BLaER1 (cell line): Measurements from ENCODE around the gene FBH1.

ENCODE experiments used
- H3K27ac ChIP-seq: shearing (Covaris generic); formaldehyde crosslinking; 2 replicates; pipeline ENCODE4 v1.8.1; 2022
- H3K27me3 ChIP-seq: shearing (Covaris generic); formaldehyde crosslinking; 2 replicates; pipeline ENCODE4 v1.8.1; 2022
- H3K36me3 ChIP-seq: shearing (Covaris generic); formaldehyde crosslinking; 2 replicates; pipeline ENCODE4 v1.8.1; 2022
- H3K4me1 ChIP-seq: shearing (Covaris generic); formaldehyde crosslinking; 2 replicates; pipeline ENCODE4 v1.8.1; 2022
- H3K4me2 ChIP-seq: shearing (Covaris generic); formaldehyde crosslinking; 2 replicates; pipeline ENCODE4 v1.8.1; 2022
- H3K4me3 ChIP-seq: shearing (Covaris generic); formaldehyde crosslinking; 2 replicates; pipeline ENCODE4 v1.8.1; 2022
- H3K9ac ChIP-seq: shearing (Covaris generic); formaldehyde crosslinking; 2 replicates; pipeline ENCODE4 v1.8.1; 2022
- H3K9me3 ChIP-seq: shearing (Covaris generic); formaldehyde crosslinking; 2 replicates; pipeline ENCODE4 v1.8.1; 2022
- H4K20me1 ChIP-seq: shearing (Covaris generic); formaldehyde crosslinking; 2 replicates; pipeline ENCODE4 v1.8.1; 2022
- Cebpa-rat ChIP-seq: shearing (Covaris generic); IDR thresholded peaks from 2 replicates; pipeline ENCODE4 v1.8.1; 2022

Gene FBH1

DNA sequence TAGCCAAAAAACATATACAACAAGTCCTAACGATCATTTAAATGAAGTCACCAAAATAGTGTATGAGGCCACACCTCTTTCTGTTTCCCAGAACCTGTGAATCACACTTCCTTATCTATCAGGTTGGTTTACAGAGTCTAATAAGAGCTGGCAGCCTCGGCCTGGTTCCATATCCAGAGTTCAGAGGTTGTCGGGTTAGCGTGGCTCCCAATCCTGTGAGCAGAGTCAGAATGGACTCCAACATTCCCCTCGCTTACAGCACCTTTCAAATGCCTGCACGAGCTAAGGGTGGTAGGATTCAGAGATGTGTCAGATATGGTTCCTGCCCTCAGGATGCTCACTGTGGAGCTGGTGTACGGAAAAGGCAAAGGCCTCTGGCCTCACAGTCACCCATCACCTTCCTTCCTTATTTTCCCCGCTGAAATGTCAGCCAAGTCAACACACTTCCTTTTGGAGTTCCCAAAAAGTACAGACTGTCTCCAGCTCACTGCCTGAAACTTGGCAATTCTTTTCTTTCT lies 81.3 kb downstream of the FBH1 start:
- Histone ChIP-seq H3K27me3 (no peaks in the 10 kb centered on the region), H3K36me3 (no peaks in the 10 kb centered on the region), H3K9ac (no peak overlapping the region), H3K9me3 (no peaks in the 10 kb centered on the region), H3K4me2 (no peak overlapping the region), H4K20me1 (no peaks in the 10 kb centered on the region), H3K27ac (no peak overlapping the region), H3K4me3 (no peak overlapping the region), H3K4me1 (peaks cover 9% of the 10 kb centered on the region; the same call in 1 of the 2 replicates)
- TF ChIP-seq Cebpa-rat: no peak

DNA sequence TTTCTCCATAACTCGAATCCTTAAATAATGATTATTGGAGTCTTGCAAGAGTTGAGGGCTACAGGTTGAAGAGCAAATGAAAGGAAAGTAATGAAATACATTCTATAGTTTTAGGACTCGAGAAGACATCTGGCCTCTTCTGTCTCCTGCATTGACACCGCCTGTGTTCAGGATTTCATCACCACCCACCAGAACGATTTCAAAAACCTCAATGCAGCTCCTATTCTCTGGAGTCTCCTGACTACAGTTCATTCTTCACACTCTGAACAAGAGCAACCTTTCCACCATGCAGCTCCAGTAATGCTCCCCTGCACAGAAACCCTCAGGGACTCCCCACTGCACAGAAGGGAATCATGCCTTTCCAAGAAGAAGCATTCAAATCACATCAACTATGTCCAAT lies 81.8 kb downstream of the FBH1 start:
- H3K4me2 ChIP-seq: no peak overlapping the region
- H3K27me3 ChIP-seq: no peaks in the 10 kb centered on the region
- H3K9ac ChIP-seq: no peak overlapping the region

DNA sequence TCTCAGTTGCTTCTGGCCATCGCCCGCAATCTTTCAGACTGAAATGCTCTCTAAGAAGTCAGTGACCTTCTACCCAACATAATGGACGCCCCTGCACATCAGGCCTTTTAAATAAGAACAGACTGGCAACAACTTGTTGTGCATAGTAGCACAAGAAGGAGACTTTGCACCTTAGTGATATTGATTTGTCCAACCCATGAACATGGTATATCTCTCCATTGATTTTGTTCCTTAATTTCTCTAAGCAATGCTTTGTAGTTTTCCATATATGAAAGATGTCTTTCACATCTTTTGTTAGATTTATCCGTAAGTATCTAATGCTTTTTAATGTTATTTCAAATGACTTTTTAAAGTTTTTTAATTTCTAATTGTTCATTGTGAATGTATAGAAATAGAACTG lies 83.0 kb downstream of the FBH1 start:
- Histone ChIP-seq H3K27ac (no peak overlapping the region), H3K4me2 (no peak overlapping the region), H3K4me1 (peaks cover 11% of the 10 kb centered on the region), H3K27me3 (no peaks in the 10 kb centered on the region), H3K9ac (no peak overlapping the region), H3K4me3 (no peak overlapping the region), H3K9me3 (no peaks in the 10 kb centered on the region), H4K20me1 (no peaks in the 10 kb centered on the region), H3K36me3 (no peaks in the 10 kb centered on the region)
- TF ChIP-seq Cebpa-rat: no peak

More for the DNA sequence above, 81.8 kb downstream of the FBH1 start:
- no peak for TF ChIP-seq Cebpa-rat
- no peak overlapping the region for H3K27ac ChIP-seq
- peaks cover 10% of the 10 kb centered on the region; the same call in 1 of the 2 replicates for H3K4me1 ChIP-seq
- H3K9me3 ChIP-seq: no peaks in the 10 kb centered on the region
- H3K4me3 ChIP-seq: no peak overlapping the region
- no peaks in the 10 kb centered on the region for H3K36me3 ChIP-seq
- no peaks in the 10 kb centered on the region for H4K20me1 ChIP-seq

DNA sequence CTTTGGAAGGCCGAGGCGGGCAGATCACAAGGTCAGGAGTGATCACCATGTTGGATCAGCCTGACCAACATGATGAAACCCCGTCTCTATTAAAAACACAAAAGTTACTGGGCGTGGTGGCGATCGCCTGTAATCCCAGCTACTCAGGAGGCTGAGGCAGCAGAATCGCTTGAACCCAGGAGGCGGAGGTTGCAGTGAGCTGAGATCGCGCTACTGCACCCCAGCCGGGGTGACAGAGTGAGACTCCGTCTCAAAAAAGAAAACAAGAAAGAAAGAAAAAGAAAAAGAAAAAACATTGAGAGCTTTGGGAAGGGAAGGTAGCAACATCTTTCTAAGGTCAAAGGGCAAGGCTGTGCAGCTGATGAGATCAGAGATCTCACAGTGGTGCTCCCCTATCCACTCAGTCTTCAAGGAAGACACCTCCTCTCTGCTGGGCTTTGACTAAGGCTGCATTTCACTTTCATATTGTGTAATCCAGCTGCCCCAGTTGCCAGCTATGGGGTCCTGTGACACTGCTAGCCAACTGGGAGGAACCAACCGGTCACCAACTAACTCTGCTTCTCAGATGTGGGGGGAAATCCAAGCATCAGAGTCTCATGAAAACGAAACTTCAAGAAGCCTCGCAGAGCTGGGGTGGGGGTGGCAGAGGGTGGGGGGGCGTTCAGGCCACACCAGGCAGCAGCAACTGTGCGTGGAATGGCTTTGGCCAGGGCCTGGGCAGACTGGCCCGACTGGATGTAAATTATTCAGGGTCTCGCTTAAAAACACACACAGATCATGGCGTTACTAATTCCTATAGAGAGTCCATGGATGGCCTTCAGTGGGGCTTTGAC lies 85.8 kb downstream of the FBH1 start:
- Histone ChIP-seq H3K9ac (peak overlapping the region; percentile 83; the same call in 1 of the 2 replicates), H3K36me3 (no peaks in the 10 kb centered on the region), H3K4me2 (peak overlapping the region; percentile 95), H3K27me3 (no peaks in the 10 kb centered on the region), H3K27ac (no peak overlapping the region), H3K4me3 (peak overlapping the region; percentile 83), H3K9me3 (no peaks in the 10 kb centered on the region), H3K4me1 (peaks cover 16% of the 10 kb centered on the region), H4K20me1 (no peaks in the 10 kb centered on the region)
- TF ChIP-seq Cebpa-rat: peak; percentile 71; the same call in 1 of the 2 replicates

DNA sequence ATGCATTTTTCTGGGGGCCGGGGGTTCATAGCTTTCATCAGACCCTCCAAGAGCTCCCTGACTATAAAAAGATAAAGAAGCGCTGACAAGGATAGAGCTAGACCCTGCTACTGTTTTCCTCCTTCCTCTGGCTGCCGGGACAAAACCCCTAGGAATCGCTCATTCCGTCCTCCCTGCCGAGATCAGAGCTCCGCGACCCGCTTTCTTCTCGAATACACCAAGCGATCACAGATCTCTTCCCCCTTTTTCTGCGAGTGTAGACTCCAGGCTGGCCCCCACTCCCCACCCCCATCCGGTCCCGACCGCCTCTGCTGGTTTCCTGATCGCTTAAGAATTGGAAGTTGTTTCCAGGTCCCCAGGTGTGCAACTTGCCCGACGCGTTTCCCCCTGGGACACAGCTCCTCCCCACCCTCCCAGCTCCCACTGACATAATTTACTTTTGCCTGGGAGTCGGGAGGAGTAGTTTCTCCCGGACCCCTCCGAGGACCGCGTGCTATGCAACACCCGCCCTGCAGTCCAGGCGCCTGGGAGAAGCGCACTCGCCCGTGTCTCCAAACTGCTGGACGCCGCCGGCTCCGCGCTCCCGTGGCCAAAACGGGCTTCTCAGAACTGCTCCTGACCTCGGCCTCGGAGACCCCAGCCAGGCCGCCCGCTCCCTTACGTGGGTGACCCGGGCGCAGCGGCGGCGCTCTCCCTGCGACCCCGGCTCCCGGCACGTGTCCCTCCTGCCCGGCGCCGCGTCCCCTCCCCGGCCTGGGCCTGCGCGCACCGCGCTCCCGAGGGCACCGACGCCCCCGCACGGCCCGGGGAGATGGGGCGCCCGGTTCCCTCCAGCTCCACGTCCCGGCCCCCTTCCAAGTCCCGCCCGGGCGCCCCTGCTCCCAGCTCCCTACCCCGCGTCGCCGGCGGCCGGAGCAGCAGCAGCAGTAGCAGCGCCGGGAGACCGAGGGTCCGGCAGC lies 86.7 kb downstream of the FBH1 start:
- peaks cover 16% of the 10 kb centered on the region for H3K4me1 ChIP-seq
- H3K9ac ChIP-seq: peak overlapping the region; percentile 83
- H3K36me3 ChIP-seq: no peaks in the 10 kb centered on the region
- no peak for TF ChIP-seq Cebpa-rat
- H3K4me3 ChIP-seq: peak overlapping the region; percentile 83
- no peaks in the 10 kb centered on the region for H3K27me3 ChIP-seq
- H3K27ac ChIP-seq: peak overlapping the region; percentile 84
- no peaks in the 10 kb centered on the region for H4K20me1 ChIP-seq
- peak overlapping the region; percentile 95 for H3K4me2 ChIP-seq
- no peaks in the 10 kb centered on the region for H3K9me3 ChIP-seq

DNA sequence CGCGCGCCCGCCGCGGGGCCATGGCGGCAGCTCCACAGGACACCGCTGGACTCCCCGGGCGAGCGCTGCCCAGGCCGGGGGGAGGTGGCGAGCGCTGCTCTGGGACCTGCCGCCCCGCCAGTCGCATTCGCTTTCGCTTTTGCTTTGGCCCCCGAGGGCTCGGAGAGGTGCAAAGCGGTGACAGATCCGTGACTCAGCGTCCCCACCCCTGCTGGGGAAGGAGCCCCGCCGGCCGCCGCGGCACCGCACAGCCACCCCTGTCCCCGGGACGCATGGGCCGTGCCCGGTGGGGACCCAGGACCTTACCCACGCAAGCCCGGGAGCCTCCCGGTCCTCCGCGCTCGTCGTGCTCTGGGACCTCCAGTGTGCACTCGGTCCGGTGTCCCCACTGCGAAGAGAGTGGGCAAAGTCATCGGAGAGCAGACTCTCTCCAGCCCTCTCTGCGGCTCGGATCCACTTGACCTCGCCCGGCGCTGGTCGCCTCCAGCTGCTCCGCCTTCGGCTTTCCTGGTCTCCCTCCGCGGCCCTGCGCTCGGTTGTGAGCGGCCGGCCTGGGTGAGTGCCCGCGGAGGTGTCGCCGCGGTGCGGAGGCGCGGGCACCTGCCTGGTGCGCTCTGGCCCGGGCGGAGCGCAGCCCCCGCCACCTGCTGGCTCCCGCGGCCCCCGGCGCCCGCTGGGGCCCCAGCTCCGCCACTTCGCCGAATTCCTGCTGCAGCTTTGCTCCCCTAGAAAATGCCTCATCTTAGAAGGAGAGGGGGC lies 87.6 kb downstream of the FBH1 start, which contains the start of gene IL15RA:
TSS of gene IL15RA (minus strand) at position 73 of the 759 bp plus-strand sequence. CDS start at position 22, 51 bp downstream.
- peak within 1 kb of the TSS; percentile 83 for H3K4me3 ChIP-seq
- peak within 1 kb of the TSS; percentile 83 for H3K9ac ChIP-seq
- peak within 1 kb of the TSS; percentile 95 for H3K4me2 ChIP-seq
- peak within 1 kb of the TSS; percentile 84 for H3K27ac ChIP-seq
- no peak for TF ChIP-seq Cebpa-rat
- no peaks in the 10 kb centered on the region for H3K9me3 ChIP-seq
- no peaks in the 10 kb centered on the region for H3K27me3 ChIP-seq
- H3K4me1 ChIP-seq: peaks cover 16% of the 10 kb centered on the region
- no peaks in the 10 kb centered on the region for H3K36me3 ChIP-seq
- no peaks in the 10 kb centered on the region for H4K20me1 ChIP-seq

DNA sequence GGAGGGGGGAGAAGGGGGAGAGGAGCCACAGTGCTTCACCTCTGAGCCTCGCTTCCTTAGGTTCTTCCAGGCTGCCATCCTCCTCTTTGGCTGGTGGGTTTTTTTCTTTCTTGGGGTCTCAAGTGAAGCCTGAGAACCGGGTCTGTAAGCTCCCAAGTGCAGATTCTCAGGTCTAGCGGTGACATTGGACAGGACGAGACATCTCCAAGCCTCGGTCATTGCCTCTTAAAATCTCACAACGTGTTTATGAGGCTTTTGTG lies 88.1 kb downstream of the FBH1 start:
- peak overlapping the region; percentile 95 for H3K4me2 ChIP-seq
- TF ChIP-seq Cebpa-rat: no peak
- peak overlapping the region; percentile 83; the same call in 1 of the 2 replicates for H3K9ac ChIP-seq
- peaks cover 16% of the 10 kb centered on the region for H3K4me1 ChIP-seq
- no peaks in the 10 kb centered on the region for H3K27me3 ChIP-seq
- no peaks in the 10 kb centered on the region for H3K36me3 ChIP-seq
- no peak overlapping the region for H3K27ac ChIP-seq
- no peaks in the 10 kb centered on the region for H3K9me3 ChIP-seq
- no peaks in the 10 kb centered on the region for H4K20me1 ChIP-seq
- H3K4me3 ChIP-seq: peak overlapping the region; percentile 83

DNA sequence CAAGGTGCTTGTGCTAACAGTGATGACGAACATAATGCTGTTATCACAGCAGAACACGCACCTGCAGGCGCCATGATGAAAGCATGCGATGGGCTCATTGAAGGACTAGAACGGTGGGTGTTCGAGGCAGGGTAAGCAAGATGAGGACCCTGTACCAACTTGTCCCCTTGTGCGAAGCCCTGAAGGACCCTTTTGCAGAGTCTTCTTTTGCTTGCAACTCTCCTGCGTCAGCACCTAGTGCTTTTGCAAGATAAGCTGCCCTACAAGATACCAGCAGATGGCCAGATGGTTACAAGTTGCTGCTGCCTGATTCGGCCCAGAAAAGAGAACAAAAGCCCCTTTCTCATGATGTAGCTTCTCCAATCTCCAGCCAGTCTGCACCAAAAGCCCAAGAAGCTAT lies 91.5 kb downstream of the FBH1 start:
- TF ChIP-seq Cebpa-rat: no peak
- no peaks in the 10 kb centered on the region for H3K27me3 ChIP-seq

DNA sequence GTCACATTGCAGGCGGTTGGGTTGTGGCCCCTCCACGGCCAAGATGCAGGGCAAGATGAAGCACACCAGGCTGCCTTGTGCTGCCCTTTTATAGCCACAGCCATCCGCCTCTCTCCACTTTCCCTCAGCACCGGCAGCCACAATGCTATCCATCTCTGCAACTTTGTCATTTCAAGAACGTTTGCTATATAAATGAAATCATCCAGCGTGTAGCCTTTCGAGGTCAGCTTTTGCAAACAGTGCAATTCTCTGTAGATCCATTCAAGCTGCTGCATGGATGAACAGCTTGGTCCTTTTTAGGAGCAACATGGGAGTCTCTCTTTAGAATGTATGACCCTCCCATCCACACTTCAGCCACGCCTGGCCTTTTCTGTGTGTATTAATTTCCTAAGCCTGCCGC lies 93.7 kb downstream of the FBH1 start:
- no peaks in the 10 kb centered on the region for H3K27me3 ChIP-seq
- H3K9me3 ChIP-seq: no peaks in the 10 kb centered on the region
- no peak overlapping the region for H3K4me3 ChIP-seq
- H3K36me3 ChIP-seq: no peaks in the 10 kb centered on the region
- H3K4me2 ChIP-seq: no peak overlapping the region
- no peak overlapping the region for H3K9ac ChIP-seq
- TF ChIP-seq Cebpa-rat: no peak
- no peaks in the 10 kb centered on the region for H4K20me1 ChIP-seq
- H3K27ac ChIP-seq: no peak overlapping the region
- H3K4me1 ChIP-seq: 0 out of 2 replicates have a peak, but pooled peaks cover 5% of the 10 kb centered on the region

More for the DNA sequence above, 91.5 kb downstream of the FBH1 start:
- peaks cover 11% of the 10 kb centered on the region for H3K4me1 ChIP-seq
- no peaks in the 10 kb centered on the region for H3K36me3 ChIP-seq
- H3K4me3 ChIP-seq: no peak overlapping the region
- no peak overlapping the region for H3K4me2 ChIP-seq
- H3K9ac ChIP-seq: no peak overlapping the region
- H3K27ac ChIP-seq: no peak overlapping the region
- no peaks in the 10 kb centered on the region for H4K20me1 ChIP-seq
- H3K9me3 ChIP-seq: no peaks in the 10 kb centered on the region
